ENCODE data around the gene SPIRE1.
A peak's percentile ranks its signal among the peaks of the same experiment; 100 is the strongest.

Gene SPIRE1

DNA sequence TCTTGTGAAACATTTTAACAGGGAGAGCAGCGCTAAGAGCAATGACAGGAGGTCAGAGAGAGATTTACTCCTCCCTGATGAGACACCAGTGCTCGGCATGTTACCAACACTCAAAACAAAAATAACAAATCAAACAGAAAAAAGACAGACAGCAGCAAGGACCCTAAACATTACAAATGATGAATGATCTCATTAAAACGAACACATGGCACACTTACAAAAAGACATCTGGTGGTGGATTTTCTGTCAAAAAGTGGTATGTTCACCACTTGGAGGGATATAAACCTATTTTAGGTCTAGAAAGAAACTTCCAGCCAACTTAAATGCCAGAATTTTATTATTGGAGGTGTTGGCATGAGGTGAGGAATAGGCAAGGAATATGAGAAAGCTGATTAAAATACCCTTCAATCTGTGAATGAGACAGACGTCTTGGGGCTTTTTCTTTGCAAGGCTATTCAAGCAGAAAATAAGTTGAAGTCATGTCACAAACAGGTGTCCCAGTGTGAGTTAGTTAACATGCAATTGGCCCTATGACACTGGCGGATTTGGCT lies 137.4 kb downstream of the SPIRE1 start:
- peak; percentile 11 for DNase-seq (ENCODE audit: low spot score)
- Histone ChIP-seq H3K4me1 (ENCODE audit: control insufficient read depth in 2 of 2, insufficient read depth in 1 of 2, low read depth in 1 of 2, low read length in 2 of 2) (peaks cover 3 to 22% of the 10 kb centered on the region in 2 donors), H3K9ac (ENCODE audit: low read depth, low read length, poor library complexity) (no peak overlapping the region), H2BK15ac (ENCODE audit: low read length) (no peak overlapping the region), H2AK5ac (ENCODE audit: low read depth, low read length) (no peak overlapping the region), H3K27ac (replicated peaks; ENCODE audit: low read length) (no peak overlapping the region), H3K27me3 (ENCODE audit: control insufficient read depth in 3 of 3, insufficient read depth in 3 of 3, low read depth in 1 of 3, low read length in 3 of 3) (no peaks in the 10 kb centered on the region), H3K36me3 (replicated peaks in 1 of 2; ENCODE audit: control insufficient read depth in 2 of 2, insufficient read depth in 2 of 2, low read length in 2 of 2) (no peaks in the 10 kb centered on the region), H4K8ac (ENCODE audit: low read depth, low read length) (no peak overlapping the region), H2BK120ac (ENCODE audit: low read depth, low read length) (no peak overlapping the region), H3K23ac (ENCODE audit: low read depth, low read length, poor library complexity) (no peak overlapping the region), H3K79me1 (ENCODE audit: low read depth, low read length) (peaks cover 2% of the 10 kb centered on the region), H3K9me3 (replicated peaks in 1 of 2; ENCODE audit: control insufficient read depth in 2 of 2, insufficient read depth in 1 of 2, low read depth in 1 of 2, low read length in 2 of 2) (no peaks in the 10 kb centered on the region), H3K14ac (ENCODE audit: low read length) (no peak overlapping the region), H3K4ac (ENCODE audit: low read length) (no peak overlapping the region), H4K91ac (ENCODE audit: low read depth, low read length, poor library complexity) (no peak overlapping the region), H2BK5ac (ENCODE audit: low read length) (no peak overlapping the region), H2BK12ac (ENCODE audit: low read length) (no peak overlapping the region), H3K18ac (ENCODE audit: low read length) (no peak overlapping the region), H2AFZ (ENCODE audit: low read length) (no peak overlapping the region), H3K4me2 (ENCODE audit: insufficient read depth, low read length, poor library complexity, severe bottlenecking) (peak overlapping the region; percentile 14), H3K4me3 (ENCODE audit: low read length in 2 of 2) (no peak overlapping the region)
- WGBS, 2 donors (ENCODE audit: extremely low coverage in 2 of 2, insufficient read length in 2 of 2, insufficient replicate concordance in 1 of 2), result no CpG with 5 or more reads among the region's 5 CpGs

GRCh38 chr18:12518832-12519531 lies 138.9 kb downstream of the SPIRE1 start:
- H3K9me3 ChIP-seq (replicated peaks in 1 of 2; ENCODE audit: control insufficient read depth in 2 of 2, insufficient read depth in 1 of 2, low read depth in 1 of 2, low read length in 2 of 2), result no peaks in the 10 kb centered on the region
- no peak overlapping the region for H2BK120ac ChIP-seq (ENCODE audit: low read depth, low read length)
- no peak overlapping the region for H3K27ac ChIP-seq (replicated peaks; ENCODE audit: low read length)
- no peak overlapping the region for H2AK5ac ChIP-seq (ENCODE audit: low read depth, low read length)
- H3K36me3 ChIP-seq (replicated peaks in 1 of 2; ENCODE audit: control insufficient read depth in 2 of 2, insufficient read depth in 2 of 2, low read length in 2 of 2), result no peaks in the 10 kb centered on the region
- H3K18ac ChIP-seq (ENCODE audit: low read length), result no peak overlapping the region
- no peak overlapping the region for H2BK15ac ChIP-seq (ENCODE audit: low read length)
- no peaks in the 10 kb centered on the region for H3K79me1 ChIP-seq (ENCODE audit: low read depth, low read length)
- no peak overlapping the region for H4K8ac ChIP-seq (ENCODE audit: low read depth, low read length)
- H3K27me3 ChIP-seq (ENCODE audit: control insufficient read depth in 3 of 3, insufficient read depth in 3 of 3, low read depth in 1 of 3, low read length in 3 of 3), result no peaks in the 10 kb centered on the region
- no peak overlapping the region for H2BK12ac ChIP-seq (ENCODE audit: low read length)
- H3K9ac ChIP-seq (ENCODE audit: low read depth, low read length, poor library complexity), result no peak overlapping the region
- H3K14ac ChIP-seq (ENCODE audit: low read length), result no peak overlapping the region
- H2AFZ ChIP-seq (ENCODE audit: low read length), result no peak overlapping the region
- H3K4me3 ChIP-seq (ENCODE audit: low read length in 2 of 2), result no peak overlapping the region
- peaks cover 3 to 20% of the 10 kb centered on the region in 2 donors for H3K4me1 ChIP-seq (ENCODE audit: control insufficient read depth in 2 of 2, insufficient read depth in 1 of 2, low read depth in 1 of 2, low read length in 2 of 2)
- no peak overlapping the region for H4K91ac ChIP-seq (ENCODE audit: low read depth, low read length, poor library complexity)
- no peak for DNase-seq (ENCODE audit: low spot score)
- no peak overlapping the region for H2BK5ac ChIP-seq (ENCODE audit: low read length)
- H3K4ac ChIP-seq (ENCODE audit: low read length), result no peak overlapping the region
- H3K23ac ChIP-seq (ENCODE audit: low read depth, low read length, poor library complexity), result no peak overlapping the region
- no peak overlapping the region for H3K4me2 ChIP-seq (ENCODE audit: insufficient read depth, low read length, poor library complexity, severe bottlenecking)
- no CpG with 5 or more reads among the region's 6 CpGs for WGBS, 2 donors (ENCODE audit: extremely low coverage in 2 of 2, insufficient read length in 2 of 2, insufficient replicate concordance in 1 of 2)

DNA sequence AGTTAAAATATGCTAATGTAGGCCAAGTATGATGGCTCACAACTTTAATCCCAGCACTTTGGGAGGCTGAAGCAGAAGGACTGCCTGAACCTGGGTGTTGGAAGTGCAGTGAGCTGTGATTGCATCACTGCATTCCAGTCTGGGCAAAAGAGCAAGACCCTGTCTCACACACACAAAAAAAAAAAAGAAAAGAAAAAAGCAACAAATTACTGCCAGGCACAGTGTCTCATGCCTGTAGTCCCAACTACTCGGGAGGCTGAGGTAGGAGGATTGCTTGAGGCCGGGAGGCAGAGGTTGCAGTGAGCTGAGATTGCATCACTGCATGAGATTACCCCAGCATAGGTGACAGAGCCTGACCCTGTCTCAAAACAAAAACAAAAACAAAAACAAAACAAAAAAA lies 139.6 kb downstream of the SPIRE1 start:
- Histone ChIP-seq H3K4me2 (ENCODE audit: insufficient read depth, low read length, poor library complexity, severe bottlenecking) (no peak overlapping the region), H3K18ac (ENCODE audit: low read length) (no peak overlapping the region), H3K4ac (ENCODE audit: low read length) (no peak overlapping the region), H3K4me1 (ENCODE audit: control insufficient read depth in 2 of 2, insufficient read depth in 1 of 2, low read depth in 1 of 2, low read length in 2 of 2) (peaks cover 3 to 20% of the 10 kb centered on the region in 2 donors), H2AFZ (ENCODE audit: low read length) (no peak overlapping the region), H2BK5ac (ENCODE audit: low read length) (no peak overlapping the region), H3K14ac (ENCODE audit: low read length) (no peak overlapping the region), H3K9me3 (replicated peaks in 1 of 2; ENCODE audit: control insufficient read depth in 2 of 2, insufficient read depth in 1 of 2, low read depth in 1 of 2, low read length in 2 of 2) (no peaks in the 10 kb centered on the region), H3K23ac (ENCODE audit: low read depth, low read length, poor library complexity) (no peak overlapping the region), H3K9ac (ENCODE audit: low read depth, low read length, poor library complexity) (no peak overlapping the region), H3K27ac (replicated peaks; ENCODE audit: low read length) (no peak overlapping the region), H2BK15ac (ENCODE audit: low read length) (no peak overlapping the region), H2BK120ac (ENCODE audit: low read depth, low read length) (no peak overlapping the region), H3K79me1 (ENCODE audit: low read depth, low read length) (no peaks in the 10 kb centered on the region), H3K27me3 (ENCODE audit: control insufficient read depth in 3 of 3, insufficient read depth in 3 of 3, low read depth in 1 of 3, low read length in 3 of 3) (no peaks in the 10 kb centered on the region), H3K36me3 (replicated peaks in 1 of 2; ENCODE audit: control insufficient read depth in 2 of 2, insufficient read depth in 2 of 2, low read length in 2 of 2) (no peaks in the 10 kb centered on the region), H4K91ac (ENCODE audit: low read depth, low read length, poor library complexity) (no peak overlapping the region), H2BK12ac (ENCODE audit: low read length) (no peak overlapping the region), H3K4me3 (ENCODE audit: low read length in 2 of 2) (no peak overlapping the region), H4K8ac (ENCODE audit: low read depth, low read length) (no peak overlapping the region), H2AK5ac (ENCODE audit: low read depth, low read length) (no peak overlapping the region)
- no CpG with 5 or more reads among the region's 2 CpGs for WGBS, 2 donors (ENCODE audit: extremely low coverage in 2 of 2, insufficient read length in 2 of 2, insufficient replicate concordance in 1 of 2)
- no peak for DNase-seq (ENCODE audit: low spot score)

- Histone ChIP-seq H2BK5ac (ENCODE audit: low read length) (no peak overlapping the region), H3K27me3 (ENCODE audit: control insufficient read depth in 3 of 3, insufficient read depth in 3 of 3, low read depth in 1 of 3, low read length in 3 of 3) (no peaks in the 10 kb centered on the region), H3K79me1 (ENCODE audit: low read depth, low read length) (no peaks in the 10 kb centered on the region), H3K18ac (ENCODE audit: low read length) (no peak overlapping the region), H3K36me3 (replicated peaks in 1 of 2; ENCODE audit: control insufficient read depth in 2 of 2, insufficient read depth in 2 of 2, low read length in 2 of 2) (no peaks in the 10 kb centered on the region), H4K8ac (ENCODE audit: low read depth, low read length) (no peak overlapping the region), H2AFZ (ENCODE audit: low read length) (no peak overlapping the region), H3K4me3 (ENCODE audit: low read length in 2 of 2) (no peak overlapping the region), H2AK5ac (ENCODE audit: low read depth, low read length) (no peak overlapping the region), H3K27ac (replicated peaks; ENCODE audit: low read length) (no peak overlapping the region), H2BK120ac (ENCODE audit: low read depth, low read length) (no peak overlapping the region), H3K23ac (ENCODE audit: low read depth, low read length, poor library complexity) (no peak overlapping the region), H2BK12ac (ENCODE audit: low read length) (no peak overlapping the region), H3K4me2 (ENCODE audit: insufficient read depth, low read length, poor library complexity, severe bottlenecking) (no peak overlapping the region), H2BK15ac (ENCODE audit: low read length) (no peak overlapping the region), H4K91ac (ENCODE audit: low read depth, low read length, poor library complexity) (no peak overlapping the region), H3K9ac (ENCODE audit: low read depth, low read length, poor library complexity) (no peak overlapping the region), H3K4ac (ENCODE audit: low read length) (no peak overlapping the region), H3K4me1 (ENCODE audit: control insufficient read depth in 2 of 2, insufficient read depth in 1 of 2, low read depth in 1 of 2, low read length in 2 of 2) (peaks cover 3 to 20% of the 10 kb centered on the region in 2 donors), H3K9me3 (replicated peaks in 1 of 2; ENCODE audit: control insufficient read depth in 2 of 2, insufficient read depth in 1 of 2, low read depth in 1 of 2, low read length in 2 of 2) (no peaks in the 10 kb centered on the region), H3K14ac (ENCODE audit: low read length) (no peak overlapping the region)
- no peak for DNase-seq (ENCODE audit: low spot score)
- WGBS, 2 donors (ENCODE audit: extremely low coverage in 2 of 2, insufficient read length in 2 of 2, insufficient replicate concordance in 1 of 2), result no CpG with 5 or more reads among the region's 1 CpG
Measured at GRCh38 chr18:12517142-12517825, 140.6 kb downstream of the SPIRE1 start.

Data from neuronal stem cell (in vitro differentiated cells).